ENCODE data around the gene FAT2. TPM values are rescaled to one million over a fixed set of nuclear protein-coding genes. Genes with fewer than 3 reads are reported as not detected.

FAT2 gene
- total RNA-seq, 6 experiments from 2014 or later, result not detected

- intact Hi-C loops (cut with DNase I), result no loop called here
- H3K27me3 ChIP-seq, result no peaks in the 10 kb centered on the region
- H3K36me3 ChIP-seq, result no peaks in the 10 kb centered on the region
- no peak overlapping the region for H3K27ac ChIP-seq
- 80% methylated on average over 12 of the region's 14 CpGs for WGBS (ENCODE audit: insufficient coverage, low coverage, low lambda C conversion rate, missing lambda C conversion rate)
- no peak overlapping the region for H3K4me3 ChIP-seq
- TF ChIP-seq, protein P1, sequence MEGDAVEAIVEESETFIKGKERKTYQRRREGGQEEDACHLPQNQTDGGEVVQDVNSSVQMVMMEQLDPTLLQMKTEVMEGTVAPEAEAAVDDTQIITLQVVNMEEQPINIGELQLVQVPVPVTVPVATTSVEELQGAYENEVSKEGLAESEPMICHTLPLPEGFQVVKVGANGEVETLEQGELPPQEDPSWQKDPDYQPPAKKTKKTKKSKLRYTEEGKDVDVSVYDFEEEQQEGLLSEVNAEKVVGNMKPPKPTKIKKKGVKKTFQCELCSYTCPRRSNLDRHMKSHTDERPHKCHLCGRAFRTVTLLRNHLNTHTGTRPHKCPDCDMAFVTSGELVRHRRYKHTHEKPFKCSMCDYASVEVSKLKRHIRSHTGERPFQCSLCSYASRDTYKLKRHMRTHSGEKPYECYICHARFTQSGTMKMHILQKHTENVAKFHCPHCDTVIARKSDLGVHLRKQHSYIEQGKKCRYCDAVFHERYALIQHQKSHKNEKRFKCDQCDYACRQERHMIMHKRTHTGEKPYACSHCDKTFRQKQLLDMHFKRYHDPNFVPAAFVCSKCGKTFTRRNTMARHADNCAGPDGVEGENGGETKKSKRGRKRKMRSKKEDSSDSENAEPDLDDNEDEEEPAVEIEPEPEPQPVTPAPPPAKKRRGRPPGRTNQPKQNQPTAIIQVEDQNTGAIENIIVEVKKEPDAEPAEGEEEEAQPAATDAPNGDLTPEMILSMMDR (IDR thresholded peaks at IDR 0.05), result no peak
- TF ChIP-seq POLR2A (IDR thresholded peaks at IDR 0.05), result no peak
- H3K9me3 ChIP-seq, result no peaks in the 10 kb centered on the region
- DNase-seq, result no peak
- H3K4me1 ChIP-seq, result no peaks in the 10 kb centered on the region
- no peak for ATAC-seq
Observed at GRCh38 chr5:151584057-151584937, 6.8 kb downstream of the FAT2 start.

DNA sequence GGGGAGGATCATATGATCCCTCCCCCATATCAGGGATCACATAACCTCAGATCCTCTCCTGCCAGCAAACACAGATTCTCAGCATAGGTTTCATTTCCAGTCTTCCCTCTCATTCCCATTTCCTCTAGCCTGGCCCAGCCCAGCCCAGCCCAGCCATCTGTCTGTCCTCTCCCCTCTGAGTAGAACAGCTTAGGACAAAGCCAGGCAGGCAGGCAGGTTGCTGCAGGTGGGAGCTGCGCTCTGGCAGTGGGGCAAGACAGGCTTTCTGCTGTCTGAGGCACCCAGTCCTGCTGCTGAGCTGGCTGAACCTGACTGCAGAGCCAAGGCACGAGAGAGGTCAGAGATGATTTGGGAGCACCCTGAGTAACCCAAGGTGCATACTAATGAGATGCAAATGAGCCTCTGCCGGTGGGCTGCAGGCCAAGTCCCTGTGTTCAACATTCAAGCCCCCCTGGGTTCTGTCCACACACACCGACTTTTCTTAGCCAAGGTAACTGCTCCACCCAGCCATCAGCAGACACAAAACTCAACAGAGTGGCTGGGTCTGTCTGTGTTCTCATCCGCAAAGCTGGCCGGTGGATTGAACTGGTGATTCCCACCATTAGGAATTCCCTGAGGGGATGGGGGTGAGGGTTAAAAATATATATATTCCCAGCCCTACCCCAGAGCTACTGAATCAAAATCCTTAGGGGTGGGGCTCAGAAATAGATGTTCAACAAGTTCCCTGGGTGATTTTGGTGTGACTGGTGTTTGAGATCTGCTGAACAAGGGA lies 9.1 kb downstream of the FAT2 start:
- no peaks in the 10 kb centered on the region for H3K27me3 ChIP-seq
- no peaks in the 10 kb centered on the region for H3K36me3 ChIP-seq
- no peaks in the 10 kb centered on the region for H3K4me1 ChIP-seq
- 33% methylated on average over 3 of the region's 6 CpGs for WGBS (ENCODE audit: insufficient coverage, low coverage, low lambda C conversion rate, missing lambda C conversion rate)
- no peaks in the 10 kb centered on the region for H3K9me3 ChIP-seq
- DNase-seq (no peak), ATAC-seq (no peak)
- intact Hi-C loops (cut with DNase I), result no loop called here
- no peak overlapping the region for H3K4me3 ChIP-seq
- TF ChIP-seq, protein P1 (IDR thresholded peaks at IDR 0.05), result no peak
- TF ChIP-seq POLR2A (IDR thresholded peaks at IDR 0.05), result no peak
- no peak overlapping the region for H3K27ac ChIP-seq

DNA sequence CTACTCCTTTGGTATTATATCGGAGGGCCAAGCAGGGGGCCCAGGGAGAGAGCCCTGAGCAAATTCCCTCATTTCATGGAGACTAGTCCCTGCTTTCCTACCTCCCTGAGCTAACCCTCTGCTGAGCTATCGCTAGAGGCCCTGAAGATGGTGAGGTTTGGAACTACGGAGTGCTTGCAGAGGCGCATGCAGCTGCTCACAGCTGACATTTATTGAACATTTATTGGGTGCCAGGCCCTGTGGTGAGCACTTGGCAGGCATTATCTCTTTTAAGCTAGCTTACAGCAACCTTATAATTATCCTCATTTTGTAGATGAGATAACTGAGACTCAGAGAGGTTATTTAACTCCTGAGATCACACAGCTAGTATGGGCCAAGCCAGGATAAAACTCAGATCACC lies 9.8 kb downstream of the FAT2 start:
- TF ChIP-seq, protein P1 (IDR thresholded peaks at IDR 0.05), result no peak
- no peak for TF ChIP-seq POLR2A (IDR thresholded peaks at IDR 0.05)
- DNase-seq (no peak), ATAC-seq (no peak)
- H3K27me3 ChIP-seq, result no peaks in the 10 kb centered on the region
- no peak overlapping the region for H3K27ac ChIP-seq
- no peaks in the 10 kb centered on the region for H3K9me3 ChIP-seq
- no peak overlapping the region for H3K4me3 ChIP-seq
- WGBS (ENCODE audit: insufficient coverage, low coverage, low lambda C conversion rate, missing lambda C conversion rate), result no CpG with 5 or more reads among the region's 4 CpGs
- intact Hi-C loops (cut with DNase I), result no loop called here
- H3K36me3 ChIP-seq, result no peaks in the 10 kb centered on the region
- H3K4me1 ChIP-seq, result no peaks in the 10 kb centered on the region

GRCh38 chr5:151580858-151581257 lies 10.3 kb downstream of the FAT2 start:
- Histone ChIP-seq H3K27ac (no peak overlapping the region), H3K36me3 (no peaks in the 10 kb centered on the region), H3K4me1 (no peaks in the 10 kb centered on the region), H3K9me3 (no peaks in the 10 kb centered on the region), H3K4me3 (no peak overlapping the region), H3K27me3 (no peaks in the 10 kb centered on the region)
- DNase-seq (no peak), ATAC-seq (no peak)
- no peak for TF ChIP-seq POLR2A (IDR thresholded peaks at IDR 0.05)
- TF ChIP-seq, protein P1 (IDR thresholded peaks at IDR 0.05), result no peak
- WGBS (ENCODE audit: insufficient coverage, low coverage, low lambda C conversion rate, missing lambda C conversion rate), result 65% methylated on average over 4 of the region's 6 CpGs
- intact Hi-C loops (cut with DNase I), result no loop called here

Data from right lobe of liver (tissue), 6 donors.